Choroid plexus epithelial cell (primary cell): ENCODE measurements around the gene INSC.

Experiments
- DNase-seq: peaks from one replicate; pipeline ENCODE4 v3.0.0-alpha.2; 2010; ENCODE audit warnings: low read depth
- H3K4me3 ChIP-seq: 2 replicates; pipeline ENCODE4 v1.5.1; 2011; ENCODE audit warnings: low read depth, mild to moderate bottlenecking, control low read depth, low read length, moderate library complexity
- TF ChIP-seq, protein P1 (sequence below): conservative IDR thresholded peaks from 2 replicates; pipeline ENCODE4 v1.5.1; 2011; ENCODE audit warnings: low read depth, mild to moderate bottlenecking, control low read depth, inconsistent platforms, low read length, moderate library complexity

INSC gene

GRCh38 chr11:15288863-15289262 lies 174.1 kb downstream of the INSC start:
- H3K4me3 ChIP-seq, result no peak overlapping the region
- TF ChIP-seq, protein P1, sequence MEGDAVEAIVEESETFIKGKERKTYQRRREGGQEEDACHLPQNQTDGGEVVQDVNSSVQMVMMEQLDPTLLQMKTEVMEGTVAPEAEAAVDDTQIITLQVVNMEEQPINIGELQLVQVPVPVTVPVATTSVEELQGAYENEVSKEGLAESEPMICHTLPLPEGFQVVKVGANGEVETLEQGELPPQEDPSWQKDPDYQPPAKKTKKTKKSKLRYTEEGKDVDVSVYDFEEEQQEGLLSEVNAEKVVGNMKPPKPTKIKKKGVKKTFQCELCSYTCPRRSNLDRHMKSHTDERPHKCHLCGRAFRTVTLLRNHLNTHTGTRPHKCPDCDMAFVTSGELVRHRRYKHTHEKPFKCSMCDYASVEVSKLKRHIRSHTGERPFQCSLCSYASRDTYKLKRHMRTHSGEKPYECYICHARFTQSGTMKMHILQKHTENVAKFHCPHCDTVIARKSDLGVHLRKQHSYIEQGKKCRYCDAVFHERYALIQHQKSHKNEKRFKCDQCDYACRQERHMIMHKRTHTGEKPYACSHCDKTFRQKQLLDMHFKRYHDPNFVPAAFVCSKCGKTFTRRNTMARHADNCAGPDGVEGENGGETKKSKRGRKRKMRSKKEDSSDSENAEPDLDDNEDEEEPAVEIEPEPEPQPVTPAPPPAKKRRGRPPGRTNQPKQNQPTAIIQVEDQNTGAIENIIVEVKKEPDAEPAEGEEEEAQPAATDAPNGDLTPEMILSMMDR, result no peak
- DNase-seq, result no peak

DNA sequence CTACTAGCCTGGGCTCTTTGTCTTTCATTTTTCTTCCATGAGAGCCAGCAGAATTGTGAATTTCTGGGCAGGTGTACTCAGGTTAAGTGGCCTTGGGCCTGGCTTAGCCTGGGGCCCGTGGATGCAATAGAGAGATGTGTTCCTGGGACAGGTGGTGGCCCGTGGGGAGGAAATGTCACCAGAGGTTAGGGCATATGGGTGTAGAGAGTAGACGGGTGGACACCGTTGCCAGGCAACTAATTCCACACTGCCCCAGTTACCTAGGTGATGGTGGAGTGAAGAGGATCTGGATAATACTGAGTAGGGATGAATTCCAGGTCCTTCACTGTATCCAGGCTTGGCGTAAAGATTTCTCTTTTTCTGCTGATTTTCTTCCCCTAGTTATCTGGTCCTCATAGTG lies 175.0 kb downstream of the INSC start:
- TF ChIP-seq, protein P1, result no peak
- DNase-seq, result no peak
- H3K4me3 ChIP-seq, result no peak overlapping the region

GRCh38 chr11:15291885-15292284 lies 177.2 kb downstream of the INSC start:
- TF ChIP-seq, protein P1, result no peak
- no peak for DNase-seq
- no peak overlapping the region for H3K4me3 ChIP-seq

GRCh38 chr11:15293975-15294620 lies 179.4 kb downstream of the INSC start:
- TF ChIP-seq, protein P1, result no peak
- DNase-seq, result no peak
- H3K4me3 ChIP-seq, result no peak overlapping the region

DNA sequence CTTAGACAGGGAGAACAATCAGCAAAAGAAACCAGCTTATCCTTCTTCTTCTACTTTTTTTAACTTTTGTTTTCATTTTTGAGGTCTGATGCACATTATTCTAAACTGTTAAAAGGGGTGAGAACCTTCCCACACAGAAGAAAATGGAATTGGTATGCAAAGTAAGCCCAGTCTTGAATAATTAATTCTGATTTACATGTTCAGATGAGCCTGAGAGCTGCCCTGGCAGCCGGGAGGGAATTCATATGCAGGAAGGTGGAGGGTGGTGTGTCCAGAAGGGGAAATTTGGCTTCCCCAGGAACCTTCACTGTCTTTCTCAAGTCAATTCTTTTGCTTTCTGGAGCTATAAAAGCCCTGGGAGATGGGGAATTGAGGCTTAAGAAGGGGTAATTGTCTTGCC lies 181.0 kb downstream of the INSC start:
- no peak overlapping the region for H3K4me3 ChIP-seq
- DNase-seq, result no peak
- TF ChIP-seq, protein P1, result no peak
